Retinal pigment epithelial cell (primary cell): ENCODE data around the gene ZACN.

Experiments used
- DNase-seq: peaks from one replicate; pipeline ENCODE4 v3.0.0-alpha.2; 2010; ENCODE audit warnings: low read depth
- H3K4me3 ChIP-seq: 2 replicates; pipeline ENCODE4 v1.5.1; 2011; ENCODE audit warnings: mild to moderate bottlenecking, low read length, control low read depth, moderate library complexity
- CTCF ChIP-seq: conservative IDR thresholded peaks from 2 replicates; pipeline ENCODE4 v1.5.1; 2011; ENCODE audit warnings: low read depth, low read length, control low read depth, inconsistent platforms

ZACN gene

GRCh38 chr17:76089680-76090516, 10.9 kb downstream of the ZACN start:
- TF ChIP-seq CTCF = no peak
- no peak for DNase-seq
- no peak overlapping the region for H3K4me3 ChIP-seq

GRCh38 chr17:76090517-76091129, 11.6 kb downstream of the ZACN start:
- H3K4me3 ChIP-seq = no peak overlapping the region
- DNase-seq = no peak

GRCh38 chr17:76091526-76092286, 12.7 kb downstream of the ZACN start:
- no peak for TF ChIP-seq CTCF
- no peak for DNase-seq
- H3K4me3 ChIP-seq = no peak overlapping the region

More at GRCh38 chr17:76090517-76091129, 11.6 kb downstream of the ZACN start:
- no peak for TF ChIP-seq CTCF

GRCh38 chr17:76092526-76093413, 13.8 kb downstream of the ZACN start:
- DNase-seq = no peak
- TF ChIP-seq CTCF = no peak
- H3K4me3 ChIP-seq = no peak overlapping the region

GRCh38 chr17:76094046-76094445, 15.1 kb downstream of the ZACN start:
- no peak for TF ChIP-seq CTCF
- H3K4me3 ChIP-seq = no peak overlapping the region
- DNase-seq = no peak

GRCh38 chr17:76095943-76096342, 17.0 kb downstream of the ZACN start:
- no peak for TF ChIP-seq CTCF
- no peak for DNase-seq
- H3K4me3 ChIP-seq = no peak overlapping the region
